GM12878 (cell line): ENCODE data around the gene EPHA1. TPM values are rescaled to one million over a fixed set of nuclear protein-coding genes. Genes with fewer than 3 reads are reported as not detected.

ENCODE experiments used
- ATAC-seq: fragments of 200-7000 bp; cut with Tn5 transposase; 3 replicates; pipeline ENCODE4 v1.9.1; 2020; ENCODE audit warnings: mild to moderate bottlenecking, moderate library complexity
- BruUV-seq: library from RNA; stranded (reverse); fragments of 400-500 nt; replicated peaks from 2 replicates; lab custom pipeline; 2021; lab: Mats Ljungman, UMichigan
- CTCF ChIA-PET: fragments of 300-600 bp; sonication (Branson Sonifier 250); formaldehyde crosslinking; extraction: SDS; loops from one replicate; lab custom pipeline; 2021; ENCODE audit warnings: inconsistent platforms; lab: Yijun Ruan, JAX
- POLR2A ChIA-PET: fragments of 350-600 bp; formaldehyde crosslinking; extraction: SDS; loops from one replicate; lab custom pipeline; 2021; ENCODE audit warnings: inconsistent platforms; lab: Charles Lee
- RAD21 ChIA-PET: fragments of 300-600 bp; sonication (Branson Sonifier 250); formaldehyde crosslinking; loops from one replicate; lab custom pipeline; 2023; ENCODE audit warnings: antibody characterized with exemption; ENCODE audit not compliant: unreplicated experiment; lab: Charles Lee
- SMC1A ChIA-PET: fragments of 300-600 bp; sonication (Branson Sonifier 250); formaldehyde crosslinking; loops from one replicate; lab custom pipeline; 2023; ENCODE audit not compliant: unreplicated experiment, uncharacterized antibody; lab: Charles Lee
- DNase-seq: peaks from one replicate; pipeline ENCODE4 v3.0.0-alpha.2; 2011; ENCODE audit warnings: low read depth, low spot score
- FAIRE-seq: peaks from 3 replicates; lab custom pipeline; 2011; peaks lifted over from hg19 to GRCh38; lab: Jason Lieb, UNC
- H2AFZ ChIP-seq: 2 replicates; pipeline ENCODE4 v1.6.0; 2011; ENCODE audit warnings: low read depth, low read length, control low read depth; ENCODE audit not compliant: control insufficient read depth
- H3K27ac ChIP-seq: 2 replicates; pipeline ENCODE4 v1.5.1; 2011; ENCODE audit warnings: control low read depth; ENCODE audit not compliant: control insufficient read depth, insufficient read depth
- H3K27me3 ChIP-seq, 2 experiments: replicated peaks in 1 of 2; 2 replicates each; pipeline versions ENCODE4 v1.6.0 to v1.6.1; 2011; ENCODE audit warnings: low read length in 1 of 2; ENCODE audit not compliant: control insufficient read depth in 2 of 2, insufficient read depth in 2 of 2
- H3K36me3 ChIP-seq, 2 experiments: 2 replicates each; pipeline ENCODE4 v1.5.1; 2011; ENCODE audit warnings: low read length in 1 of 2; ENCODE audit not compliant: control insufficient read depth in 2 of 2, insufficient read depth in 2 of 2
- H3K4me1 ChIP-seq: 2 replicates; pipeline ENCODE4 v1.6.1; 2011; ENCODE audit warnings: mild to moderate bottlenecking, low read length, moderate library complexity, mixed read lengths; ENCODE audit not compliant: control insufficient read depth, insufficient read depth
- H3K4me2 ChIP-seq: 2 replicates; pipeline ENCODE4 v1.6.0; 2011; ENCODE audit warnings: control low read depth; ENCODE audit not compliant: control insufficient read depth, insufficient read depth
- H3K4me3 ChIP-seq: fragments of 200-600 bp; sonication (generic); 2 replicates; pipeline ENCODE4 v1.5.1; 2016
- H3K79me2 ChIP-seq: 2 replicates; pipeline ENCODE4 v1.6.0; 2011; ENCODE audit warnings: low read length; ENCODE audit not compliant: control insufficient read depth, insufficient read depth
- H3K9ac ChIP-seq: 2 replicates; pipeline ENCODE4 v1.8.0; 2011; ENCODE audit warnings: low read length, control low read depth, mixed read lengths; ENCODE audit not compliant: control insufficient read depth, insufficient read depth
- H3K9me3 ChIP-seq: replicated peaks from 3 replicates; pipeline ENCODE4 v1.5.1; 2011; ENCODE audit warnings: mild to moderate bottlenecking, low read length; ENCODE audit not compliant: control insufficient read depth, insufficient read depth
- H4K20me1 ChIP-seq: 2 replicates; pipeline ENCODE4 v1.6.0; 2011; ENCODE audit not compliant: control insufficient read depth, insufficient read depth
- EZH2 ChIP-seq: IDR thresholded peaks from 2 replicates; pipeline ENCODE4 v1.6.1; 2012; ENCODE audit warnings: low read depth, mild to moderate bottlenecking, control low read depth, inconsistent platforms, low read length, borderline replicate concordance; ENCODE audit not compliant: control insufficient read depth
- KLF5 ChIP-seq: fragments of 450-650 bp; IDR thresholded peaks from 2 replicates; pipeline ENCODE4 v1.6.1; 2014; ENCODE audit warnings: mild to moderate bottlenecking; ENCODE audit not compliant: partially characterized antibody
- NFYA ChIP-seq: IDR thresholded peaks from 2 replicates; pipeline ENCODE4 v1.6.1; 2011; ENCODE audit warnings: low read depth, mild to moderate bottlenecking, low read length, improper control_type of control experiment, borderline replicate concordance
- NRF1 ChIP-seq: conservative IDR thresholded peaks from 2 replicates; pipeline ENCODE4 v1.6.1; 2011; ENCODE audit warnings: mild to moderate bottlenecking, low read depth, low read length, improper control_type of control experiment
- SRF ChIP-seq, 2 experiments: IDR thresholded peaks; 2 replicates each; pipeline ENCODE4 v1.6.1; 2011; ENCODE audit warnings: low read depth in 2 of 2, low read length in 2 of 2, mild to moderate bottlenecking in 1 of 2, moderate library complexity in 1 of 2
- ZNF274 ChIP-seq: IDR thresholded peaks from one replicate; pipeline ENCODE4 v1.8.0; 2011; ENCODE audit not compliant: insufficient read length, insufficient read depth
- WGBS: methylation state at CpG from one replicate; pipeline ENCODE4 v1.1.6; 2016; ENCODE audit warnings: low lambda C conversion rate; ENCODE audit not compliant: insufficient replicate concordance, insufficient coverage; ENCODE audit errors: missing lambda C conversion rate; 5-methylcytosine and 5-hydroxymethylcytosine counted together
- in situ Hi-C: fragments of 300-500 bp; cut with MboI; formaldehyde crosslinking; loops from 9 replicates; pipeline ENCODE4 v1.14.3; 2018; ENCODE audit warnings: mixed read lengths
- intact Hi-C: fragments of 100-400 bp; cut with micrococcal nuclease; formaldehyde crosslinking; loops from one replicate; pipeline ENCODE4 v1.14.2; 2022; ENCODE audit not compliant: unreplicated experiment
- polyA plus RNA-seq, 11 experiments: library from polyadenylated mRNA; depleted of rRNA in 4 of 11; unstranded in 6 of 11; stranded (reverse) in 5 of 11; fragments of >200 nt; fragmentation: Nextera tagmentation in 4 of 11; fragmentation: Illumina TruSeq in 1 of 11; extraction: Ambion mirVana in 4 of 11; extraction: Trizol in 1 of 11; gene quantifications; 1 replicate in 1 of 11; 2 replicates in 10 of 11; pipeline versions ENCODE4 v1.2.1 to v1.2.3, GENCODE V29; 2011 to 2016; ENCODE audit warnings: inconsistent platforms in 2 of 11, missing spikeins in 2 of 11, low read depth in 1 of 11
- total RNA-seq, 4 experiments: library from RNA; depleted of rRNA in 3 of 4; stranded (reverse); fragments of >200 nt in 3 of 4; fragmentation: Illumina TruSeq in 1 of 4; extraction: Trizol in 1 of 4; gene quantifications; 2 replicates each; pipeline versions ENCODE4 v1.2.1 to v1.2.3, GENCODE V29; 2013 to 2021
- TF ChIP-seq, protein P1 (sequence below): fragments of 150-350 bp; IDR thresholded peaks from 2 replicates; pipeline ENCODE4 v1.6.1; 2014; ENCODE audit warnings: mild to moderate bottlenecking, low read depth, low read length
- TF ChIP-seq, protein P2 (sequence below): IDR thresholded peaks from 2 replicates; pipeline ENCODE4 v1.6.1; 2012; ENCODE audit warnings: mild to moderate bottlenecking, low read depth, low read length

EPHA1 gene
- total and polyA plus RNA-seq, 10 of the 15 experiments (the other 5 are each of a cell fraction or from before 2014, with no cell fraction given), result 0.11 to 0.35 (median 0.24) TPM; not detected in 6

DNA sequence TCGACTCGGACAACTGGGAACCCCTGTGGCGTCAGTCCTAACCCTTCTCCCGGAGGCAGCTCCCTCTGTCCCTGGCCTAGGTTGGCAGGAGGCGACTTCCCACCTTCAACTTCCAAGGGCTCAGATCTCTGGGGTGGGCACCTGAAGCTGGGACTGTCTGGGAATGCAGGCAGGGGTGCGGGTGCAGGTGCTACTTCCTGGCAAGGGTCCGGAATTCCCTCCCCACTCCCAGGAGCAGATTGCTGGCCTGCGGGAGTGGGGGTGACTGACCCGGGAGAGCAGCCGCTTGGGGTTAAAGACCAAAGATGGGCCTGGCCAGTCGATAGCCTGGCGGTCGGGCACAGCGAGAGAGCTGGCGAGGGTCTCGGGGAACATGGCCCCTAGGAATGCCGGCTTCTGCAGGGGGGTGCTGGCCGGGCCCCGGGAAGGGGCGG is 387 bp downstream of the EPHA1 start (continued):
- TF ChIP-seq, protein P1, sequence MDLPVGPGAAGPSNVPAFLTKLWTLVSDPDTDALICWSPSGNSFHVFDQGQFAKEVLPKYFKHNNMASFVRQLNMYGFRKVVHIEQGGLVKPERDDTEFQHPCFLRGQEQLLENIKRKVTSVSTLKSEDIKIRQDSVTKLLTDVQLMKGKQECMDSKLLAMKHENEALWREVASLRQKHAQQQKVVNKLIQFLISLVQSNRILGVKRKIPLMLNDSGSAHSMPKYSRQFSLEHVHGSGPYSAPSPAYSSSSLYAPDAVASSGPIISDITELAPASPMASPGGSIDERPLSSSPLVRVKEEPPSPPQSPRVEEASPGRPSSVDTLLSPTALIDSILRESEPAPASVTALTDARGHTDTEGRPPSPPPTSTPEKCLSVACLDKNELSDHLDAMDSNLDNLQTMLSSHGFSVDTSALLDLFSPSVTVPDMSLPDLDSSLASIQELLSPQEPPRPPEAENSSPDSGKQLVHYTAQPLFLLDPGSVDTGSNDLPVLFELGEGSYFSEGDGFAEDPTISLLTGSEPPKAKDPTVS, result no peak
- TF ChIP-seq NRF1 (no peak), NFYA (no peak)
- TF ChIP-seq, all 136 proteins: peak for 0

DNA sequence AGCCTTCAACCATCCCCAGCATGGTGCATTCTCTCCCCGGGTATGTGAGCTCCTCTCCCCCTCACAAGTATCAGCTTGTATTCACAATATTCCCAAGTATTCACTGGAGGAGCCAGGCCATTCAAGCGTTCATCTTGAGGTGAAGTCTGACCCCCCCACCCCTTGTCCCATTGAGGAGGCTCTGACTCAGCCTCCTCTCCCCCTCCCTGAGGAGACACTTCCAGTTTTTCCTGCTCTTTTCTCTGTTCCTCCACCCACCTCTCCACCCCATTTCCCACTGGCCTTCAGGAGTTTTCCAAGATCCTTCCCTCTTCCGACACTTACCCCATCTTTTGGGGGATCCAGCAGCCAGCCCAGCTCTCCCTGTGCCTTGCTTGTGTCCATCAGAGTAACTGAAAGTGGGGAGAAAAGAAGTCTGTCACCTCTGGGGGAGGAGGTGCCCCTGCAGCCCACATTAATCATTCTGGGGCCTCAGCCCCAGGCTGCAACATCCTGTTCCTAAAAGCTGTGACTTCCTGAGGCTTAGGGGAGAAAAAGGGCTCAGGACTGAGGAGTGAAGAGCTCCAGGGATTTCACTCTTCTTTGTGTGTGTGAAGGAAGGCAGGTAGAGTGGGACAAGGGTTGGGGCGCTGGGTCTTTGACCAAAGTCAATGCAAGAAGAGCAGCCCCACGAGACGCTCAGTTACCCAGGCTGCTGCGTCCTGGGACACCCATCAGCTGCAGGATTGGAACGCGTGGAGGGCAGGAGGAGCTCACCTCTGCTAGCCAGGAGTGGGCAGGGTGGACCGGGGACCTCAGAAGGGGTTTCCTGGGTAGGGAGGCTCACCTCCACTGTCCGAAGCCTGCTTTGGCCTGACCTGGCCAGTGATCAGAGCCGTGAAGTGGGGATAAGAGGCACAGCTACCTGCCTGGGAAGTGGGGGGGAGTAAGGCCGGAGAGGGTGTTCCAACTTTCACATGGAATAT is 1.1 kb downstream of the EPHA1 start:
- H3K4me1 ChIP-seq, result peaks cover 3% of the 10 kb centered on the region
- H3K36me3 ChIP-seq, result no peaks in the 10 kb centered on the region
- FAIRE-seq (no peak), ATAC-seq (peak; percentile 32), DNase-seq (no peak)
- intact Hi-C loops (no loop called here), in situ Hi-C loops (no loop called here)
- CTCF ChIA-PET, result interaction anchor here (0.8 to 4.4 kb wide), 4 partner anchors 8 to 408 kb away, joined by 3 to 27 read pairs (median 4); no protein-coding TSS in a partner anchor
- H3K27ac ChIP-seq, result no peak overlapping the region
- POLR2A ChIA-PET, result no interaction called here
- WGBS, result 11% methylated on average over 13 of the region's 13 CpGs
- no peaks in the 10 kb centered on the region for H4K20me1 ChIP-seq
- H3K4me3 ChIP-seq, result no peak overlapping the region
- H3K4me2 ChIP-seq, result no peak overlapping the region
- peaks cover 0 to 4% of the 10 kb centered on the region in 2 experiments; a peak in 2 of 4 replicates for H3K27me3 ChIP-seq
- RAD21 ChIA-PET, result interaction anchor here (0.5 to 2.2 kb wide), 4 partner anchors 8 to 167 kb away, joined by 3 to 8 read pairs (median 3); no protein-coding TSS in a partner anchor
- SMC1A ChIA-PET, result interaction anchor here (1.3 to 2.3 kb wide), 4 partner anchors 8 to 167 kb away, joined by 3 to 11 read pairs (median 5); no protein-coding TSS in a partner anchor
- H3K9ac ChIP-seq, result no peak overlapping the region
- TF ChIP-seq, protein P2, sequence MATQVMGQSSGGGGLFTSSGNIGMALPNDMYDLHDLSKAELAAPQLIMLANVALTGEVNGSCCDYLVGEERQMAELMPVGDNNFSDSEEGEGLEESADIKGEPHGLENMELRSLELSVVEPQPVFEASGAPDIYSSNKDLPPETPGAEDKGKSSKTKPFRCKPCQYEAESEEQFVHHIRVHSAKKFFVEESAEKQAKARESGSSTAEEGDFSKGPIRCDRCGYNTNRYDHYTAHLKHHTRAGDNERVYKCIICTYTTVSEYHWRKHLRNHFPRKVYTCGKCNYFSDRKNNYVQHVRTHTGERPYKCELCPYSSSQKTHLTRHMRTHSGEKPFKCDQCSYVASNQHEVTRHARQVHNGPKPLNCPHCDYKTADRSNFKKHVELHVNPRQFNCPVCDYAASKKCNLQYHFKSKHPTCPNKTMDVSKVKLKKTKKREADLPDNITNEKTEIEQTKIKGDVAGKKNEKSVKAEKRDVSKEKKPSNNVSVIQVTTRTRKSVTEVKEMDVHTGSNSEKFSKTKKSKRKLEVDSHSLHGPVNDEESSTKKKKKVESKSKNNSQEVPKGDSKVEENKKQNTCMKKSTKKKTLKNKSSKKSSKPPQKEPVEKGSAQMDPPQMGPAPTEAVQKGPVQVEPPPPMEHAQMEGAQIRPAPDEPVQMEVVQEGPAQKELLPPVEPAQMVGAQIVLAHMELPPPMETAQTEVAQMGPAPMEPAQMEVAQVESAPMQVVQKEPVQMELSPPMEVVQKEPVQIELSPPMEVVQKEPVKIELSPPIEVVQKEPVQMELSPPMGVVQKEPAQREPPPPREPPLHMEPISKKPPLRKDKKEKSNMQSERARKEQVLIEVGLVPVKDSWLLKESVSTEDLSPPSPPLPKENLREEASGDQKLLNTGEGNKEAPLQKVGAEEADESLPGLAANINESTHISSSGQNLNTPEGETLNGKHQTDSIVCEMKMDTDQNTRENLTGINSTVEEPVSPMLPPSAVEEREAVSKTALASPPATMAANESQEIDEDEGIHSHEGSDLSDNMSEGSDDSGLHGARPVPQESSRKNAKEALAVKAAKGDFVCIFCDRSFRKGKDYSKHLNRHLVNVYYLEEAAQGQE, result no peak
- no peak for TF ChIP-seq SRF (IDR thresholded peaks at IDR 0.05; ENCODE audit: low read depth in 2 of 2, low read length in 2 of 2)
- TF ChIP-seq ZNF274, result no peak
- no peak for TF ChIP-seq EZH2
- TF ChIP-seq KLF5, result no peak
- H2AFZ ChIP-seq, result no peak overlapping the region
- BruUV-seq, result no TSS peak
- no peaks in the 10 kb centered on the region for H3K9me3 ChIP-seq
- no peaks in the 10 kb centered on the region for H3K79me2 ChIP-seq
